ENCODE measurements around the gene EYS.
"Not testable (repeated sequence)": the region's sequence is repeated elsewhere in the genome, so short reads cannot be mapped to it uniquely, and the experiment has no call there.

EYS gene

DNA sequence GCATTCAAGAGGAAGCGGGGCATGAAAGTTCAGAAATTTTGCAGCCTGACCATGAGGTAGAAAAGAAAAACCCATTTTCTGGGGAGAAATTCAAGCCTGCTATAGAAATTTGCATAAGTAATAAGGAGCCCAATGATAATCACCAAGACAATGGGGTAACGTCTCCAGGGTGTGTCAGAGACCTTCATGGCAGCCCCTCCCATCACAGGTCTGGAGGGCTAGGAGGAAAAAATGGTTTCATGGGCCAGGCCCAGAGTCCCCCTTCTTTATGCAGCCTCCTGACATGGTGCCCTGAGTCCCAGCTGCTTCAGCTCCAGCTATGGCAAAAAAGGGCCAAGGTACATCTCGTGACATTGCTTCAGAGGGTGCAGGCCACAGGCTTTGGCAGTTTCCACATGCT lies 618.5 kb downstream of the EYS start:
- no peak for DNase-seq (ENCODE audit: low read depth in 3 of 3)

DNA sequence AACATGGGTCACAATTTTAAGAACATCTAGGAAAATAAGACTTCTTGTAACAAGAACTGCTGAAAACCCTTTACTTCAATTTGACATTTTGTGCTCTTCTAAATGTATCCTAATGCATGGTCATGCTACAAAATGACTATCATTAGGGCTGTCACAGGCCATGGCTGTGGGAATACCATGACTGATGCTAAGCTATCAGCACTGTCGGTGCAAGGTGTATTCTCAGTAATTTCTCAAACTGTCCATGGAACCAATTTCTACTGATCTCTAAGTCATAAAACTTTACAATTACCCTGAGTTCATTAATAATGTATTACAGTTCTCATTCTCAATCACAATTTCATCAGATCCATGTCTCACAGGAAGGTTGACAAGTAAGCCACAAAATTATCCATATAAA lies 625.3 kb downstream of the EYS start:
- DNase-seq (ENCODE audit: low read depth in 3 of 3), result no peak

DNA sequence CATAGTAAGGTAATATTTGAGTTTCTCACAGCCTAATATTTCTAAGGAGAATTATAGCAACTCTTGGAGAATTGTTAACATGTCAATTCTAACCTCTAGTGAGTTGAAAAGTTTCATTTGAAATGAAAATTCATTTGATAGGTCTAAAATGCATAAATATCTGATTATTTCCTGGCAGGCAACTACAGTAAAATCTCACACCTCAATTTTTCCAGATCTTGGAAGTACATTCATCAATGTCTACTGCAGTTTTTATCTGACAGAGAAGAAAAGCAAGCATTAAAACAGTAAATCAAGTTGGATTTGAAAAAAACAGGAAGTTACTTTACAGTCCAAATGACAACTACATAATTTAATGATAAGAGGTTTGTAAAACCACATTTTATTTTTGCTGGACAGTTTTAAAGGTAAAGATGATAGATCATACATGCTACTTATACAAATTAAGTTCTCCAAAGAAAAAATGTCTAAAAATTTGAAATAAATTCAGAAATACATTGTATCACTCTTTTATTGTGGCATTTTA lies 631.3 kb downstream of the EYS start:
- DNase-seq (ENCODE audit: low read depth in 3 of 3), result no peak

DNA sequence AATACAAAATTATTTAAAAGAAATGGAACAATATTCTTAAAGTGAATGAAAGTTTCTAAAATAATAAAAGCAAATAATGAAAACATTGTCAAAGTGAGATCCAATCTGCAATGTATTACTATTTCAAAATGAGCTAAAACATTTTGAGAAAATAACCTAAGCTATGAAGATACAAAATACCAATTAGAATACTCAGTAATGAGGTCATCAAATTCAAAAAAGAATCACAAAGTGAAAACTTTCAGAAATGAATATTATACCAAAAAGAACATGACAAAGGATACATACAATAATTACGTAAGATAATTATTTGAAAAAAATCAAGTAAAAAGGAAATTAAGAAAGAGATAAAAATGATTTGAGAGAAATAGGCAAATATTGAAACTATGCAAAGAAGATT lies 634.5 kb downstream of the EYS start:
- DNase-seq (ENCODE audit: low read depth in 3 of 3), result no peak

DNA sequence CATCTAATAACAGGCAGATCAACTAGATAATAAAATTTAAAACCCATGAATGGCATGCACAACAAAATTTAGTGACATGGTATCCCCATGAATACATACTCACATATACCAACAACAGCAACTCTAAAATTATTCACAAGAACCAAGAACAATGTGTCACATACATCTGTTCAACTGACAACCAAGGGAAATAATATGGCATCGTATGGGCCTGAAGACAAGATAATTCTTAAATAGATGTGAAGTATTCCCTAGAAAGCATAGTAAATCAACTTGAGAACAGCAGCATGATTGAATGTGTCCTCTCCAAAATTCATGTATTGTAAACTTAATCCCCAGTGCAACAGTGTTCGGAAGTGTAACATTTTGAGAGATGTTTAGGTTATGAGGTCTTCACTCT lies 635.5 kb downstream of the EYS start:
- no peak for DNase-seq (ENCODE audit: low read depth in 3 of 3)

DNA sequence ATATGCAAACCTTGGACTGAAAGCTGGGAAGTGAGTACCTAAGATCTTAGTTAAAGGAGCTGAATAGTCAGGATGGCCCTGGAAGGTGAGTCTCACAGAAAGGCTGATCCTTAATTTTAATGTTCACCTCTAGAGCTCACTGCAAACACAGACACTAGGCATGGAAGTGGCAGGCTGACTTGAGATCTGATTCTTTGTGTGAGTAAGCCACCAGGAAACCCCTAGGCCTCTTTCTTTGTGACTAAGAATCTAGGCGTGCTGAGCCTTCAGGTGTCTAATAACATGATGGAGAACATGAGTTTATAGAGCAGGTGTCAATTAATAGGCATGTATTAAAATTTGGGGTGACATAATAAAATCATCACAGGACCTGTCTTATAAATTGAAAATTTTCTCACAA lies 642.2 kb downstream of the EYS start:
- no peak for DNase-seq (ENCODE audit: low read depth in 3 of 3)

DNA sequence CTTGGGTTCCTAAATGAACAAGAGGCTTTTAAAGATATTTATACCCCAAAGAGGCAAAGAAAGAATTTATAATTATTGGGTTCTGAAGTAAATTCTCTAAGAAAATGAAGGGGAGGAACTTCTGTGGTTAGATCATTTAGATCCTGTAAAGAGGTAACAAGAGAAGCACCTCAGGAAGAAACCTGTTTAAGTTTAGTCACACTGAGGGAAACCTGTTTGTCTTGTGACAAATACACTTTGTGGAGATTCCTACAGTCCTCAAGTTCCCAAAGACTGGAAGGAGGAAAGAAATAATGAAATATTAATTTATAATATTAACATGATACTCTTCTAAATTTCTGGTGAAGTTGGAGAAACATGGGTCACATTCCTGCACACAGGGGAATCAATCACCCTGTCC lies 647.5 kb downstream of the EYS start:
- no peak for DNase-seq (ENCODE audit: low read depth in 3 of 3)

DNA sequence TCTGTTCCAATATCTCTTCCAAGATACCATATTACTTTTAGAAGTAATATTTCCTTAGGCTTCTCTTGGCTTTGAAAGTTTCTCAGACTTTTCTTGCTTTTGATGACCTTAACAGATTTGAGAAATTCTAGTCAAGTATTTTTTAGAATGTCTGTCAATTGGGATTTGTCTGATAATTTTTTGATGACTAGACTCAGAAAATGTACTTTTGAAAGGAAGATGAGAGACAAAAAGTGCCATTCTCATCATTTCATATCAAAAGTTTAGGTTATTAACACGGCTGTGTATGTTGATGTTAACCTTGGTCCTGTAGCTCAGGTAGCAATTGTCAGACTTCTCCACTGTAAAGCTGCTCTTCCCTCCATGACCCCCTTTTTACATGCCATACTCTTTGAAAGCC lies 651.5 kb downstream of the EYS start:
- DNase-seq (ENCODE audit: low read depth in 3 of 3), result no peak

DNA sequence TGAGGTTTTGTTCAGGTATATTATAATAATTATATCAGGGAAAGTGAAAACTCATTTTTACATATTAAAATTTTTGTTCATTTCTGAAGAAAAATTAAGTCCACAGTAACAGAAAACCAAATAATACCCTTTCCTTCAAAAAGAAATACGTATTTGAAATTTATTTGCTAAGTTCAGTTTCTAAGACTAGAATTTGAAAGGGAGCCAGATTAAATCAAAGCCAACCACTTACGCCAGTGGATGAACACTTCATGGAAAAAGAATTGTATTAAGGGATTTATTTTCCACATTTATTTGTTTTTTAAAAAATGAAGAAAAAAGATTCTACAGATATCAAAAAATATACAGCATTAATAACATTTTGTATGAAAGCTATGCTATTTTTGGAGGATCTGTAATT lies 654.4 kb downstream of the EYS start:
- no peak for DNase-seq (ENCODE audit: low read depth in 3 of 3)

DNA sequence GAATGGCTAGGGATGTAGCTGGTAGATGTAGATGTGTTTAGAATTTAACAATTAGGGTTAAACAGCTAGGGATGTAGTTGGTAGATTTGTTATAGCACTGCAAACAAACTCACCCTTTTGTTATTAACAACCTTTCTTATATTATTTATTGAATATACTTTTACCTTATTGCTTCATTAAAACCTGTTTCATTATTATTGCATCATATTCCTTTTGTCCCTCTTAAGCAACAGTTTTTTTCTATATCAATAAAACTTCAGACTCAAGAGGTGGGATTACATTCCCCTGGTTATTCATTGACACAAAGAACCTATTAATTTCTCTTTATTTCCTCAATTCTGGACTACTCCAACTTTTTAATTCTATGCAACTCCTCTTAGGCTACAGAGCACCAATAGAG lies 661.2 kb downstream of the EYS start:
- no peak for DNase-seq (ENCODE audit: low read depth in 3 of 3)

DNA sequence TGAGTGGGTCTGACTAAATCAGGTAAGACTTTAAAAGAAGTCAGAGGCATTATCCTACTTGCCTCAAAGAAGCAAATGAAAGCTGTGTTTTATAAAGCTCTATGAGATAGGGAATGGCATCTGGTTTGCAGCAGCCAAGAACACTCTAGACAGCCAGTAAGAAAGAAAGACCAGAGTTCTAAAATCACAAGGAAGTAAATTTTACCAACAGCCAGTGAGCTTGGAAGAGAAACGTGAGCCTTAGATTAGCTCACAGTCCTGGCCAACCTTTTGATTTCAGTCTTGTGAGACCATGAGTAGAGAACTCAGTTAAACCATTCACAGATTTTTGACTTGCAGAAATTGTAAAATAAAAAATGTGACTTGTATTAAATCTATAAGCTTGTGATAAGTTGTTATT lies 693.0 kb downstream of the EYS start:
- DNase-seq (ENCODE audit: low read depth in 3 of 3), result no peak

DNA sequence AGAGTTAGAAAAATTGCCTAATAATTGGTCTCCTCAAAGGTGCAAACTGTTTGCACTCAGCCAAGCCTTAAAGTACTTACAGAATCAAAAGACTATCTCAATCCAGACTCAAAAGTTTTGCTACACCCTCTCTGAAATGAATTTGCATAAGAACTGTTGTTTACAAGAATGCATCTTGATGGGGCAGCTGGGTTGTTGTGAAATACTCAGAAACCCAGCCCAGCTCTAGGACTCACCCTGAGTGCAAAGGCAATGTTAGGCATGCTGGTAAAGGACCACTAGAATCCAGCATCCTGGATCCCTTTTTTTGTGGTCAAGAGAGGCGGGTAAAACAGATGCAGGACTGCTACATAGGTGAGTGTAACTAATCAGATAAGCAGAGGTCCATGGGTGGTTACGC lies 700.2 kb downstream of the EYS start:
- no peak for DNase-seq (ENCODE audit: low read depth in 3 of 3)

DNA sequence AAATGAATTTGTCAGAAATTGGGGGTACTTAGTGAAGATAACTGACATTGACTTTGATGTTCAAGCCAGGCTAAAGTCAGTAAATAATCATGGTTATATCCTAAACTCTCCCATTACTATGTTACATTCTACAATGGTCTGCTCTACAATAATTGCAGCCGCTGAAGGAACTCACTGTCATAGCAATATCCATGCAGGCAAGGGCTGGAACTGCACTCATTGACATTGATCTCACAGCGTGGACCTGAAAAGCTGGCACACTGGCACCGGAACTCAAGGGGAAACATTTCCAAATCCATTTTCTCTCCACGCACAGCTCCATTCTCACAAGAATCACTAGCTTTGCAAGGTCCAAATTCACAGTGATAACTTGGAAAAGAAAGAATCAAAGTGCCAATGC lies 702.7 kb downstream of the EYS start:
- DNase-seq (ENCODE audit: low read depth in 3 of 3), result no peak

DNA sequence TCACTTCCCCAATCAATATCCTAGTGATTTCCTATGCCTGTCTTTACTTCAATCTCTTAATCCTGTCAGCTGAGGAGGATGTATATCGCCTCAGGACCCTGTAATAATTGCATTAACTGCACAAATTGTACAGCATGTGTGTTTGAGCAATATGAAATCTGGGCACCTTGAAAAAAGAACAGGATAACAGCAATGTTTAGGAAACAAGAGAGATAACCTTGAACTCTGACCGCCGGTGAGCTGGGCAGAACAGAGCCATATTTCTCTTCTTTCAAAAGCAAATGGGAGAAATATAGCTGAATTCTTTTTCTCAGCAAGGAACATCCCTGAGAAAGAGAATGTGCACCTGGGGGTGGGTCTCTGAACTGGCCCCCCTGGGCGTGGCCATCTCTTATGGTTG lies 704.1 kb downstream of the EYS start:
- not testable (repeated sequence) for DNase-seq (ENCODE audit: low read depth in 3 of 3)

DNA sequence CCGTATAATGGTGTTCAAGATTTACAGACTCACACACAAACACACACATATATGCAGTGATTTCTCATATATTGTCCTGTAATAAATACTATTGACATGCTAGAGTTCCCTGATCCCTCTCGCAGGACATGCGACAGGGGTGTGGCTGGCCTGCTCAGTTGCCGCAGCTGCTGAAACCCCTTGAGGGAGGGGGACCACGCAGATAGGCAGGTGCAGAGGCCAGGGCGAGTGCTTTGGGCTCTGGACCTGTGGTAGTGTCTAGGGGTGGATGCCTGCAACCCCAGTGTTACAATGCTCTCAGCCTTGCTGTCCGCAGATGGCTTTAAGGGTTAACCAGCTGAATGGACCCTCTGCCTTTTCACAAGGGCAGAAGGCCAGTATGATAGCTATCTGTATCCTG lies 706.2 kb downstream of the EYS start:
- DNase-seq (ENCODE audit: low read depth in 3 of 3), result no peak

DNA sequence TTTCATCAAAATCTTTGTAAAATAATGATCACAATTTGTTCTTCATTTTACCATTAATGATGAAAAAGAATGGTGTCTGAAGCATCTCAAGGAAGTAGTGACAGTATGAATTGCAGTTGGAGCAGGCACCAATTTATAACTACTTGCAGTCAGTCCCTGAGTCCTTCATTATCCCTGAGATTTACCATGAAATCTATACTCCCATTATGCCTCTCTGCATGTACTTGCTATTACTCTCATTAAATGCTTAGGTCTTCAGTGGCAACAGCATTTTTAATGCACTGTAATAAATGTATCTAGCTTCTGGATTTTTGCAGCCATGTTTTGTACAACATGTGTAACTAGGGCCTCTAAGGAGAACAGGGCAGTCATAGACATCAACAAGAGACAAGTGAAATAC lies 708.8 kb downstream of the EYS start:
- no peak for DNase-seq (ENCODE audit: low read depth in 3 of 3)

DNA sequence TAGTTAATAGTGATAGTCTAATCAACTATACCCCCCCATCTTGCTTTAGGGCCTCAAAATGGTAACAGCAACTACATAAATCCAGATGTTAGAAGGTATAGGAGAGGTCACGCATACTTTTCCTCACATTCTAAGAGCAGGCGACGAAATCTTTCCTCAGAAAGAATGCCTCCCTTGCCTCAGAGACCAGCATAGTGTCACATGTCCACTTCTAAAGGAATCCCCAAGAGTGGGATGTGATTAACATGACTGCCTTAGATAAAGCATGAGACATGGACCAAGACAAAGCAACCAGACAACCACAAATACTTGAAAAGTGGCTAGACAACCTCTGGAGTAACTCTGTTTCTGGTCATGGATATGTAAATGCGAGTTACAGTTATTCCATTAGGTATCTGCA lies 710.7 kb downstream of the EYS start:
- no peak for DNase-seq (ENCODE audit: low read depth in 3 of 3)

DNA sequence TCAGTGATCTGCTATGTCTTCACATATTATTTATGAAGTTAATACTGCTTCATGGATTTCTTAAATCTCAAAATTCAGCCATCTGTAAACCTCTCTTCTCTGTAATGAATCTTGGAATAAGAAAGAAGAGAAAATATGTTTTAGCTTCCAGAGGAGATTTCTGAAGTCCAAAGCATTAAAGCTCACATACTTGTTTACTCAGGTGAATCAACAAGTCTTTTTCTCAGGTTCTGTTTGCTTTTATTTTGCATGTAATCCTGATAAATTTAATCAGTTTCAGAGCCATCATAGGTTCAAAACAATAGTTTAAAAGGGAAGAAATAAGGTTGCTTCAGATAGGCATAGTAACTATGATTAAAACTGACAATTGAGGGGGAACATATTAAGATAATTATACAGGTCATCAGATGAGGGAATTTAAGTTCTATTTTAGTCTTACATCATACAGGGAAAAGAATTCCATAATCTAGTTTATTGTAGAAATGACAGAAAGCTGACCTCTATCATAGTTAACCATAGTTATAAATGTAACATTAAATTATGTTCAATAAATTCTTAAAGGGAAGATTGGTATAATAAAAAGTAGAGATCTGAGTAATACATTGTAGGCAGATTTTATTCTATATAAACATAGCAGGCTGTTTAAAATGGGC lies 716.2 kb downstream of the EYS start:
- no peak for DNase-seq (ENCODE audit: low read depth in 3 of 3)

DNA sequence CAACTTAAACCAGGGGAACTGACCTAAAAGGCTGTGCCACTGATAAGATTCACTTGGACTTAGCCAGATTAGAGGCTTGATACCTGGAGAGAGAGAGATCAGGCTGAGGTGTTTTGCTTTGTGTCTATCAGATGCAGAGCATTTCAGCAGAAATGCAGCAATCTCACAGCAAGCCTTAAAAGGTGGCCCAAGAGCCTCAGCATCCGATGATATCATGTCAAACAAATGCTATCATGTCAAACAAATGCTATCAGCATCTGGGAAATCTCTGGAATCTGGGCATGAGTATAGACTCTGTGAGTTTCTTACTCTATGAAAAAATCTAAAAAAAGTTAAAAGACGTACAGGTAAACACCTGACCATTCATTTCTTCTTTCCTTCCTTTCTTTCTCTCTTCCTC lies 718.9 kb downstream of the EYS start:
- no peak for DNase-seq (ENCODE audit: low read depth in 3 of 3)

DNA sequence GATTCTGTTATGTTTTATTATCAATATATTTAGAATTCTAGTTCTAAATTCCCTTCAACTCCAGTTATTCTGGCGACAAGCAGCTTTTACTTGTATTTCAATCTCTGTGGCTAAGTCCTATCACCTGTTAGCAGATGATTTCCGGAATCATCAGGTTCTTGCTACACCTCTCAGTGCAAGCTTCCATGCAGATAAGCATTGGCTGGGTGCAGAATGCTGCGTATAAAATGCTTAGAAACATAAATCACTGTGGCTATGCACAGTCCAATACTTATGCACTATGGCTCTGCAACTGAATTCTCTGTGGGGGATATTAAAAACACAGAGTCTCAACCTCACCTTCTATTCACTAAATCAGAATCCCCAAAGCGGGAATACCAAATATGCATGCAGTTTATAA lies 720.0 kb downstream of the EYS start:
- no peak for DNase-seq (ENCODE audit: low read depth in 3 of 3)

DNA sequence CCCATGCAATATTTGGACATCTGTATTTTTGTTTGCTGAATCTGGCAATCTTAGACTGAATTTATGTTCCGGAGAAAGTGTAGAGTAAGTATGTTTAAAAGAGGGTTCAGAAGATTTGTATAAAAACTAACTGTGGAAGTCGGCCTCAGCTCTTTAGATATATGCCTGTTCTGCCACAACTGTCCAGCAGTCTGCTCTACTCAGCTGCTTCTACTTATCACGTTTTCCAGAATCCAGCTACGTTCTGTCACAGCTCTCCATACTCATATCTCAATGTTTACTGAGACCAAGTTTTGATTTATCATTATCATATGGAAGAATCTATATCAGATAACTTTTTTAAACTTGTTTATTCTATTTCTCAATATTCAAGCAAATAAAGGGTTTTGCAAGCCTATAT lies 721.3 kb downstream of the EYS start:
- no peak for DNase-seq (ENCODE audit: low read depth in 3 of 3)

DNA sequence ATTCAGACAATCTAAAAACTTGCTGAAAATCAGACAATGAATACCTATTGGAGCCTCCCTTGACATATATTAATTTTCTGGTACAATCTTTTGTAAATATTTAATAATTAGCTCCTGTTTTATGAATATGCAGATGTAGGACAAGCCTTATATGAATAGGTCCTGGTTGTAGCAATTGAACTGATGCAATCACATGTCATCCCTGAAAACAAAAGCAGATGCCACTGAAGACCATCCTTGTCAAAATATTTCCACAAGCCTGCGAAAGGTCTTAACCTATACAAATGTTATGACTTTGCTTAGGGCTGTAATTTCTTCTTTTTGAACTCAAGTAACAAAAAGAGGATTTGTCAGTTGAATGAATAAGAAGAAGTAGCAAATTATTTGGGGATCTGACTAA lies 722.1 kb downstream of the EYS start:
- no peak for DNase-seq (ENCODE audit: low read depth in 3 of 3)

DNA sequence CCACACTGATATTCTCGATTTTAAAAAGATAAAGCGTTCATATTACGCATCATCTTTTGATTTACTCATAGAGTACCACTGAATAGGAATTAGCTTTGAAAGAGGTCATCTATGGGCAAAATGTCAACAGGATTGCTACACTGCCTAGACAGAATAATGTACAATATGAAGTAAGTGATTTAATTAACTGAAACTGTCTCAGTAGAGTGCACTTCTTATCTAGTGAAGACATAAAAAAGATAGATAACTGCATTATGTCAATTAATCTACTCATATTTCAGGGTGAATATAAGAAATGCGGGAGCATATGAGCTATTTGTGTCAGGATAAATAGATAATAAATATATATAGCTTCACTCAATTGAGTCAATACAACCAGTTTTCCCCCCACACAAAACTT lies 723.9 kb downstream of the EYS start:
- no peak for DNase-seq (ENCODE audit: low read depth in 3 of 3)

DNA sequence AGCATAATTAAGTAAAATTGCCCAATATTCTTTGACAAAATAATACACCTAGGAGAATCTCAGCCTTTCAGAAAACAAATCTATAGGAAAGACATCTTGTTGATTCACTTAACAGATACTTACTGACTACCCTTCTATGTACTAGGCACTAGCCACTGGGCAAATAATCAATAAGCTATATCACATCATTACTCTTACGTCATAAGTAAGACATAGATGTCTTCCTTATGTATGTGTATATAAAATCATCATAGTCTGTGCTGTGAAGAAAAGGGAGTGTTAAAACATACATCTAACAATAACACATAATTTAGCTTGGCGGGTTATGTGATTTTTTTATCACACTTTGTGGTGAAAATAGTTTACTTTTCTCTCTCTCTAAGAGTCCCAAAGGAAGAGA lies 733.9 kb downstream of the EYS start:
- no peak for DNase-seq (ENCODE audit: low read depth in 3 of 3)

All from stimulated activated CD4-positive, alpha-beta T cell treated with anti-CD3 and anti-CD28 coated beads, TNF-alpha, amount 100 ng/mL, for 4 hours (primary cell).